Ascending aorta (tissue), 2 donors: Measurements from ENCODE around the gene FARP1. TPM values are rescaled to one million over a fixed set of nuclear protein-coding genes. Genes with fewer than 3 reads are reported as not detected.

Experiments used
- DNase-seq, 2 donors: peaks; one replicate each; pipeline ENCODE4 v3.0.0-alpha.2; 2019; ENCODE audit warnings: low spot score in 2 of 2
- H3K27ac ChIP-seq, 2 donors: fragments of 200-600 bp; sonication (generic); one replicate each; pipeline ENCODE4 v1.5.1; 2016 to 2017; ENCODE audit warnings: mild to moderate bottlenecking in 1 of 2
- H3K27me3 ChIP-seq: fragments of 200-600 bp; sonication (generic); one replicate; pipeline ENCODE4 v1.5.1; 2017
- H3K36me3 ChIP-seq, 2 donors: fragments of 200-600 bp; sonication (generic); one replicate each; pipeline ENCODE4 v1.5.1; 2016
- H3K4me1 ChIP-seq, 2 donors: fragments of 200-600 bp; sonication (generic); one replicate each; pipeline ENCODE4 v1.5.1; 2016 to 2017; ENCODE audit warnings: mild to moderate bottlenecking in 1 of 2
- H3K4me3 ChIP-seq, 2 donors: fragments of 200-600 bp; sonication (generic); one replicate each; pipeline ENCODE4 v1.5.1; 2016 to 2017; ENCODE audit warnings: mild to moderate bottlenecking in 1 of 2
- H3K9me3 ChIP-seq, 2 donors: fragments of 200-600 bp; sonication (generic); one replicate each; pipeline ENCODE4 v1.5.1; 2016
- CTCF ChIP-seq, 3 experiments: fragments of 200-600 bp in 2 of 3; fragments of 450-650 bp in 1 of 3; sonication (generic) in 2 of 3; IDR thresholded peaks; one replicate each; pipeline ENCODE4 v1.5.1; 2016 to 2019; ENCODE audit warnings: antibody characterized with exemption in 3 of 3, mild to moderate bottlenecking in 1 of 3, moderate library complexity in 1 of 3
- intact Hi-C: fragments of 100-400 bp; cut with DNase I; formaldehyde crosslinking; loops from one replicate; pipeline ENCODE4 v1.15.1; 2023
- total RNA-seq: library from RNA; depleted of rRNA; stranded (reverse); fragments of >200 nt; gene quantifications from one replicate; pipeline ENCODE4 v1.1.0, GENCODE V29; 2016

The FARP1 gene
- total RNA-seq, 1 donor from 2014 or later, result 80.8 TPM

DNA sequence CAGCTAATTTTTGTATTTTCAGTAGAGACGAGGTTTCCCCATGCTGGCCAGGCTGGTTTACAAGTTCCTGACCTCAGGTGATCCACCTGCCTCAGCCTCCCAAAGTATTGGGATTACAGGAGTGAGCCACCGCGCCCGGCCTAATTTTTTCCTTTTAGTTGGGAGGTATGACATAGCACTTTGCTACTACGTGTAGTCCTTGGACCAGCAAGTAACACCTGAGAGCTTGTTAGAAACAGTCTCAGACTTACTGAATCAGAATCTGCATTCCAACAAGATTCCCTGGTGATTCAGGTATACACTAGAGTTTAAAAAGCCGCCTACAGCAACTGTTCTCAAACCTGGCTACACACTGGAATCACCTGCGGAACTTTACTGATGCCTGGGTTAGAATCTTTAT, 1.8 kb upstream of the FARP1 start:
- Histone ChIP-seq H3K4me3 (no peak overlapping the region), H3K36me3 (no peaks in the 10 kb centered on the region), H3K9me3 (no peaks in the 10 kb centered on the region), H3K4me1 (peaks cover 4 to 10% of the 10 kb centered on the region in 2 donors), H3K27ac (no peak overlapping the region), H3K27me3 (no peaks in the 10 kb centered on the region)
- no peak for TF ChIP-seq CTCF (IDR thresholded peaks at IDR 0.05)
- intact Hi-C loops, result loop anchor here (10.0 kb wide), 2 partner anchors 166 to 534 kb away; no protein-coding TSS in a partner anchor
- no peak for DNase-seq

DNA sequence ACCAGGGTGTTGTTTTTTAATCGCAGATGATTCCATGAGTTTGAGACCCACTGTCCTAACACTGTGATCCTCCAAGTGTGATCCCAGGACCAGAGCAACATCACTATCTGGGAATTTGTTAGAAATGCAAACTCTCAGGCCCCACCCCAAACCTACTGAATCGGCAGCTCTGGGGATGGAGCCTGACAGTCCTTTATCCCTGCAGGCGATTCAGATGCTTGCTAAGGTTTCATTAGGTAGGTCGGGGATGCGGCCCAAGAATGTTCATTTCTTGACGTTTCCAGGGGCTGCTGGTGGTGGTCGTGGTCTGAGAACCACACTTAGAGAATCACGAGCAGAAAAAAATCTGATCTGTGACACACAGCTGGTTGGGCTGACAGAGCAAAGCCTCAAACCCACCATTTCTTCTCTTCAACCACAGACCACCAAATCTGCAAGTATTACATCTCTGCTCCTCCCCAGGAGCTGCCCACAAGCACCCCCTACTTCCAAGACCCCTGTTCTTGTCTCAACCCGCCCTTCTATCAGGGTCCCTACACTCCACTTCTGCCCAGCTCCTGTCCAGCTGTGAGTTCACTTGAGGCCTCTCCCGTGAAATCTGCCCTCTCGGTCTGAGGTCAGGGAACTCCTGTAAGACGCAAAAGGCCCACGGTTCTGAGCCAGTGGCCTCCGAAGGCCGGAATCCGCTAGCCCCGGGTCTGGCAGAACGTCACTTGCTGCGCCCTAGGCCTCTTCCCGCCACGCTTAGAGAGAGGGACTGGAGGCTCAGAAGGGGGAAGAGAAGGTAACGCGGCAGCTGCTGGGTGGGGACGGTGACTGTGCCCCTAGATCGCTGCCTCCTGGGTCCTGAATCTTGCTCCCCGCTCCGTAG, 1.1 kb upstream of the FARP1 start:
- H3K36me3 ChIP-seq, result no peaks in the 10 kb centered on the region
- H3K27ac ChIP-seq, result no peak overlapping the region
- TF ChIP-seq CTCF (IDR thresholded peaks at IDR 0.05), result no peak
- peak overlapping the region; percentile 73 to 85 for H3K4me3 ChIP-seq
- no peak for DNase-seq
- H3K4me1 ChIP-seq, result peaks cover 4 to 10% of the 10 kb centered on the region in 2 donors
- no peaks in the 10 kb centered on the region for H3K27me3 ChIP-seq
- intact Hi-C loops, result loop anchor here (10.0 kb wide), 2 partner anchors 167 to 533 kb away; no protein-coding TSS in a partner anchor
- H3K9me3 ChIP-seq, result no peaks in the 10 kb centered on the region

GRCh38 chr13:98143157-98143553, 261 bp downstream of the FARP1 start:
- Histone ChIP-seq H3K27ac (peak overlapping the region in 1 of 2 donors; percentile 39), H3K27me3 (no peaks in the 10 kb centered on the region), H3K9me3 (no peaks in the 10 kb centered on the region), H3K4me1 (peaks cover 4 to 10% of the 10 kb centered on the region in 2 donors), H3K4me3 (peak overlapping the region; percentile 73 to 85), H3K36me3 (no peaks in the 10 kb centered on the region)
- no peak for DNase-seq
- TF ChIP-seq CTCF (IDR thresholded peaks at IDR 0.05), result no peak
- intact Hi-C loops, result loop anchor here (10.0 kb wide), 2 partner anchors 168 to 532 kb away; no protein-coding TSS in a partner anchor

DNA sequence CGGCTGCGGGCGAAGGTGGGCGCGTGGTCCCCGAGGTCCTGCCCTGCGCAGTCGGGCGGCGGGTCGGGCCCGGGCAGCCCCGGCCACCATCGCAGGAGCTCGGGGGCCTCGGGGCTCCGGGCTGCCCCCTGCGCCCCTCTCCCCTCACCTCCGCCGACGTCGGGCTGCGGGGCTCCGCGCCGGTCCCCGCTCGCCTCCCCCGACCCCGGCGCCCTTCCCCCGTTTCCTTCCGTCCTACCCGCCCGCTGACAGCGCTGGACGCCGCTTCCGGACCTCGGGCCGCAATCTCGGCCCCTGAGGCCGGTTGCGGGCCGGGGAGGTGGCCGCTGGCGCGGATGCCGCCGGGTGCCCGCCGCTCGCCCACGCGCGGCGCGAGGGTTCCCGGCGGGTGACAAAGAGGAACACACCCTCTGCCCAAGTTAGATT, 720 bp downstream of the FARP1 start:
- TF ChIP-seq CTCF (IDR thresholded peaks at IDR 0.05), result no peak
- DNase-seq, result no peak
- H3K4me3 ChIP-seq, result peak overlapping the region; percentile 73 to 85
- no peaks in the 10 kb centered on the region for H3K36me3 ChIP-seq
- peaks cover 4 to 10% of the 10 kb centered on the region in 2 donors for H3K4me1 ChIP-seq
- no peaks in the 10 kb centered on the region for H3K27me3 ChIP-seq
- peak overlapping the region in 1 of 2 donors; percentile 39 for H3K27ac ChIP-seq
- intact Hi-C loops, result loop anchor here (10.0 kb wide), 2 partner anchors 169 to 531 kb away; no protein-coding TSS in a partner anchor
- H3K9me3 ChIP-seq, result no peaks in the 10 kb centered on the region

DNA sequence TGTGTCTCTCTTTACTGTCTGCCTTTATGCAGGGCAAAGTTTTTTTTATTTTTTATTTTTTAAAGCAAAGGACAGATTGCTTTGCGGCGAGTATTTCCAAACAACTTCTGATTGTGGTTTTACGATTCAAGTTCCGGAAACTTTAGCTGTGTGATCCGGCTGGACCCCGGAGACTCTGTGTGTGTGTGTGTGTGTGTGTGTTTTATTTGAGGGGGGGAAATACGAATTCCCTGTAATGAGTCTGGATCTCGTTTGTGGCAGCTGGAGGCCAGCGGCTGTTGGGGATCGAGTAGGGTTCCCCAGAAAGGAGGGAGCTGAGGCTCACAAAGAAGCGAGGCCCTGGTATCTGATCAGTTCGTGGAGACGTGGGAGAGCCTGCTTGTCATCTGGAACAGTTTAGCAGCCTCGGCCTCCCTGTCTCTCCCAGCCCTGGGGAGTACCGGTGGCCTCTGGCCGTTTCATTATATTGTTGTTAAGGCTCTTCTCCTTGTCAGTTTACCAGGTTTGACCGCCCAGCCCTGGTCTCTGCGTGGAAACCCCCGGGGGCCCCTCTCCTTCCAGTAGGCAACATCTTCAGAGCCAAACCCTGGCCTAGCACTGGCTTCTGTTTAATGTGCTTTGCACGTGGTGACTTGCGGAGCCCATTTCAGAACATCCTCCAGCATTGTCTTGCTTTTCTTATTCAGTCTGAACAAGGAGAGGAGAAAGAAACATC, 1.3 kb downstream of the FARP1 start:
- Histone ChIP-seq H3K36me3 (no peaks in the 10 kb centered on the region), H3K27ac (no peak overlapping the region), H3K4me1 (peaks cover 4 to 10% of the 10 kb centered on the region in 2 donors), H3K27me3 (no peaks in the 10 kb centered on the region), H3K4me3 (peak overlapping the region; percentile 73 to 85), H3K9me3 (no peaks in the 10 kb centered on the region)
- intact Hi-C loops, result loop anchor here (10.0 kb wide), 2 partner anchors 169 to 531 kb away; no protein-coding TSS in a partner anchor
- no peak for TF ChIP-seq CTCF (IDR thresholded peaks at IDR 0.05)
- DNase-seq, result no peak
